LNCAP (cell line): ENCODE results near the gene COL4A6.
A peak's percentile ranks its signal among the peaks of the same experiment; 100 is the strongest.

Source experiments
- CTCF ChIP-seq: fragments of 450-650 bp; IDR thresholded peaks from 2 replicates; pipeline ENCODE4 v1.5.1; 2017; ENCODE audit warnings: mild to moderate bottlenecking

COL4A6 gene

GRCh38 chrX:108310506-108310905 is 127.7 kb downstream of the COL4A6 start:
- no peak for TF ChIP-seq CTCF

- no peak for TF ChIP-seq CTCF
Measured at GRCh38 chrX:108309144-108309543, 129.1 kb downstream of the COL4A6 start.

GRCh38 chrX:108307132-108308085 is 130.8 kb downstream of the COL4A6 start:
- no peak for TF ChIP-seq CTCF

- no peak for TF ChIP-seq CTCF
Measured at GRCh38 chrX:108306086-108306485, 132.1 kb downstream of the COL4A6 start.

GRCh38 chrX:108304757-108305156 is 133.5 kb downstream of the COL4A6 start:
- TF ChIP-seq CTCF, result no peak

GRCh38 chrX:108304210-108304609 is 134.0 kb downstream of the COL4A6 start:
- peak; percentile 40 for TF ChIP-seq CTCF

GRCh38 chrX:108303682-108304081 is 134.5 kb downstream of the COL4A6 start:
- no peak for TF ChIP-seq CTCF
